Measurements from ENCODE around the gene TMPRSS15. TPM values are rescaled to one million over a fixed set of nuclear protein-coding genes. Genes with fewer than 3 reads are reported as not detected.
"Not testable (repeated sequence)": the region's sequence is repeated elsewhere in the genome, so short reads cannot be mapped to it uniquely, and the experiment has no call there.

The TMPRSS15 gene
- total RNA-seq, result not detected

DNA sequence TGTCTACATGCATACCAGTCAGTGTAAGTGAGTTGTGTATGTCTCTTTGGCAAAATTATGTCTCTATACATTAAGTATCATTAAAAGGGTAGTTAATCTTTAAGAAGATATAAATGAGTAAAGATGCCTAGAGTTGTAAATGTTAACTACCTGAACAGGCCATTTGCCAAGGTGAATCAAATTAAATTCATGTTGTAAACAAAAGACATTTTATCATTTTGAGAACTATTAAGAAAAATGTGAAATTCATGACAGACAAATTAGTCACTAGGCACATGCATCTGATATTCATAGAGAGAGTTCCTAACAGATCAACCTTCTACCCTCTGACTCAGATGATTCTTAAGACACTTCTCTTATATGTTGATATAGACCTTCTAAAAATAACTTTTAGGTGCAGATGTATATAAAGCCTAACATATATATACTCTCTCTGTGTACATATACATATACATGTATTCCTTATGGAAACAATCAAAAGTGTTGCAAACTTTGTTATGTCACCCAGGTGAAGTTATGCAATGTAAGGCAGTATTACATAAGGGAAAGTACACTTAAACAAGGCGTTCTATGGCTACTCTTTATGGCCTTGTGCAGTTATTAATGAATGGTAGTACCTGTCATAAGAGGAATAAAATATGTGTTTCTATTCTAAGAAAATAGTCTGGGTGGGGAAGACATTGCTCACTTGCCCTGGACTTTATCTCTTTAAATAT, at the start of gene TMPRSS15:
Gene TMPRSS15, minus strand, starts transcription at position 51 of the 716 bp plus-strand sequence. CDS start 163 bp downstream, outside the sequence.
- ChIA-PET CTCF (no interaction called here), POLR2A (no interaction called here)

DNA sequence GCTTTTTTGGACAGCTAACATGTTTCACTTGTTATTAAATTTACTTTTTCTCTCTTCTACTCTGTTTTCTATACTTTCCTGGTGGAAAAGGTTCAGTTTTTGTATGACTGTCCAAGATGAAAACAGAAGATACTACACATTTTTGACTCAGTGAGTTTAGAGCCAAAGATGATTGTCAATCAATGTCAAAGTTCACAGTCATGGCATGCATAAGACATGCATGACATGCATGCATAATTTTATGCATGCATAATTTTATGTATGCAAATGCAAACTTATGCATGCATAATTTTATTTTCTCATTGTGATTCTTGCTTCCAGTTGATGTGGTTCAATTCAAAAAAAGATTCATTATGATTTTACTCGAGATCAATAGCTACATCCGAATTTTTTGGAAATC, 48.1 kb upstream of the TMPRSS15 start:
- CTCF ChIA-PET, result no interaction called here
- POLR2A ChIA-PET, result no interaction called here

- POLR2A ChIA-PET, result no interaction called here
- CTCF ChIA-PET, result no interaction called here
Measured at GRCh38 chr21:18449605-18450550, 46.3 kb upstream of the TMPRSS15 start.

DNA sequence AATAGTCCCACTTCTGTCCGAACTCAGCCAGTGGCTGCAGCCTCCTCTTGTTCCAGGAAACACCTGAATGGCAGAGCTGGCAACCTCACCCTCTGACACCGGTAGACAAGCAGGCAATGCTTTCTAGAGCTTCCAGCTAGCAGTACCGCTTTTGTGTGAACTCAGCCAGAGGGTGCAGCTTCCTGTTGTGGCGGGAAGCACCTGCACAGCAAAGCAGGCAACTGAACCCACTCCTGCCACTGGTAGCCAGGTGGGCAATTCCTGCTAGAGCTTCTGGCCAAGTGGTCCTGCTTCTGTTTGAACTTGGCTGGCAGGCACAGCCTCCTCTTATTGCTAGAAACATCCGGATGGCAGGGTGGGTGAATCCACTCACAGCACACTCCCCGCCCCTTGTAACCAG, 40.1 kb upstream of the TMPRSS15 start:
- POLR2A ChIA-PET, result no interaction called here
- CTCF ChIA-PET, result no interaction called here

- CTCF ChIA-PET, result no interaction called here
- POLR2A ChIA-PET, result no interaction called here
Measured at GRCh38 chr21:18443085-18443484, 39.5 kb upstream of the TMPRSS15 start.

GRCh38 chr21:18430341-18430740, 26.8 kb upstream of the TMPRSS15 start:
- ChIA-PET CTCF (no interaction called here), POLR2A (no interaction called here)

- CTCF ChIA-PET, result no interaction called here
Measured at GRCh38 chr21:18424276-18424675, 20.7 kb upstream of the TMPRSS15 start.

DNA sequence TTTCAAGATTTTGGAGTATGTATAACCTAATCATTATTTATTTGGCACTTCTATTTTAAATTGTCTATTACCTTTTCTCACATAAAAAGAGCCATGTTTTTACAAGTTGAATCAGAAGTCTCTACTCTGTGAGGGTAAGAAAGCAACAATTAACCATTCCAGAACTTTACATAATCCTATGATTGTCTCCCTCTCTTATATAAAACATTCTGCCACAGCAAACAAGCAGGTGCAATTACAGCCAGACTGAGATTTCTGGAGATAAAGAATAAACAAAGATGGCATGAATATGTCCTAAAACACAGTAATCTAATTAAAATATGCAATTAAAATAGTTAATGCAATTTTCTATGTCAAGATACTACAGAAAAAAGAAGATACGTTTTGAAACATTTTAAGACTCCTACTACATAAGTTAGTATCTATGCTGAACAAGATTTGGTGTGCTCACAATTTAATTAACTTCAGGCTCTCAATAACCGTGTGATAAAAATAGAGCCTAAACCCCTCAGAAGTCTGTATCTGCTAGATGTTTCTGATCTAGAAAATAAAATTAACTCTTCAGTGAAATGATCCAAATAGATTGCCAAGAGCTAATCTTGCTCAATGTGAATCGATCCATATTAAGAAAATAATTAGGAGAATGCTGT, 13.7 kb upstream of the TMPRSS15 start:
- POLR2A ChIA-PET, result no interaction called here

More at GRCh38 chr21:18424276-18424675, 20.7 kb upstream of the TMPRSS15 start:
- POLR2A ChIA-PET, result no interaction called here

GRCh38 chr21:18411565-18411964, 8.0 kb upstream of the TMPRSS15 start:
- ChIA-PET CTCF (no interaction called here), POLR2A (no interaction called here)

More for the DNA sequence above, 13.7 kb upstream of the TMPRSS15 start:
- CTCF ChIA-PET, result no interaction called here

DNA sequence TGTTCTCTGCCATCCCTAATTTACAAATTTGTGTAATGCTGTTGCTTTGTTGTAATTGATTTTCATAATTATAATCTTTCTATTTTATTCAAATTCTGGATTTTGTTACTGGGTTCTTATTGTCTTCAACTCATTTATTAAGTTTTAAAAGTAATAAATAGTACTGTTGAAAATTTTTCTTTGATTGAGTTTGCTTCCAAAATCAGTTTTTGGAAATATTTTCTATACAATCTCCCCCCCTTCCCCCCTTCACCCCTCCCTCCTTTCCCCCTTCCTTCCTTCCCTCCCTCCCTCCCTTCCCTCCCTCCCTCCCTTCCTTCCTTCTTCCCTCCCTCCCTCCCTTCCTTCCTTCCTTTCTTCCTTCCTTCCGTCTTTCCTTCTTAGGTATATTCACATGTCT, 6.0 kb upstream of the TMPRSS15 start:
- ChIA-PET POLR2A (no interaction called here), CTCF (no interaction called here)

DNA sequence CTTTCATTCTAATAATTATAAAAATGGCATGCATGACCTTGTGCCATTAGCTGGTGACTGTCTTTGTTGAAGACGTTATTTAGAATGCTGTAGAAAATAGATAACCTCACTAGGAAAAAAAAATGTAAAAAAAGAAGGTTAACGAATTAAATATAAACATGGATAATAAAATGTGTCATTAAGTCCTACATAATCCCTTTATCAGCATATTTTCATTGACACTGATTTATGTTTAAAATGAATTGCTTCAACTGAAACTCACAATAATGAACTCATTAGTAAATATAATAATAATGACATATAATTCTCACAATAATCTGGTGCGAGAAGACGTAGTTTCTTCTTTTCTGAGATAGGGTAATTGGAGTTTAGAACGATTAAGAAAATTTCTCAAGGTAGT, 4.7 kb downstream of the TMPRSS15 start:
- POLR2A ChIA-PET, result no interaction called here
- CTCF ChIA-PET, result no interaction called here

GRCh38 chr21:18387994-18388393, 15.6 kb downstream of the TMPRSS15 start:
- ChIA-PET CTCF (no interaction called here), POLR2A (no interaction called here)

- ChIA-PET CTCF (no interaction called here), POLR2A (no interaction called here)
Measured at GRCh38 chr21:18384771-18385170, 18.8 kb downstream of the TMPRSS15 start.

GRCh38 chr21:18382934-18383619, 20.5 kb downstream of the TMPRSS15 start:
- POLR2A ChIA-PET, result not testable (repeated sequence)

GRCh38 chr21:18382141-18382540, 21.4 kb downstream of the TMPRSS15 start:
- CTCF ChIA-PET, result no interaction called here
- POLR2A ChIA-PET, result no interaction called here

More at GRCh38 chr21:18382934-18383619, 20.5 kb downstream of the TMPRSS15 start:
- CTCF ChIA-PET, result not testable (repeated sequence)

- CTCF ChIA-PET, result no interaction called here
- POLR2A ChIA-PET, result no interaction called here
Measured at GRCh38 chr21:18373606-18374005, 30.0 kb downstream of the TMPRSS15 start.

DNA sequence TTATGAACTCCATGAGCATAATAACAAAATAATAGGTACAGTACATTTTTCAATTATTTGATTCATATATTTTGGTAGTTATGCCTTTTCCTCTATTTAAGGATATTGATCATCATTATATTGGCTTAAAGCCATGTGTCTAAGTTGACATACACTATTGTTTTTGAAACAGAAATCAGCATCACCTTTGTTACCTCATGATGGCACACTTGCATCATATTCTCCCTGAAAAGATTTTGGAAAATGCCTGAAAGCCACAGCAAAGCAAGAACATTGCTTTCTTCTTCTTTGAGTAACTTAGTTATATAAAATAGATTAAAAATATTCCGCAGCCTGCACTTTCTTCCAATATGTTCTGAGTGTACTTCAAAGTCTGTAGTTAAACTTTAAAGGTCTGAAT, 33.3 kb downstream of the TMPRSS15 start:
- ChIA-PET CTCF (no interaction called here), POLR2A (no interaction called here)

- CTCF ChIA-PET, result no interaction called here
- POLR2A ChIA-PET, result no interaction called here
Measured at GRCh38 chr21:18369115-18369514, 34.5 kb downstream of the TMPRSS15 start.

DNA sequence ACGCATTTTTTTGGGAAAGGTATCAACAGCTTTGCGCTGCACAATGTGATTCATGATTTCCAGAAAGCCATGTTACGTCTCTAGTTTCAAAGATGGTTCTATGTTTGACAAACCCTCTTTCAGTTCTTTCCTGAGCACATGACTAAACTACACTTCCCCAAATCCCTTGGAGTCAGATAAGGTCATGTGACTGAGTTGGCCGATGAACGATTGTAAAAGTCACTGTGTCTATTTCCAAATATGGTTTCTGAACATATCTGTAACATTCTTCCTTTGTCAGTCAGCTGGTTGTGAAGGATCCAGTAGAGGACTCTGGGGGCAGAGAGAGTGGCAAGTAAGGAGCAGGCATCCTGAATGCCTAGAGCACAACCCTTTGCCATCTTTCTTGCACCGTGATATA, 35.4 kb downstream of the TMPRSS15 start:
- ChIA-PET POLR2A (no interaction called here), CTCF (no interaction called here)

DNA sequence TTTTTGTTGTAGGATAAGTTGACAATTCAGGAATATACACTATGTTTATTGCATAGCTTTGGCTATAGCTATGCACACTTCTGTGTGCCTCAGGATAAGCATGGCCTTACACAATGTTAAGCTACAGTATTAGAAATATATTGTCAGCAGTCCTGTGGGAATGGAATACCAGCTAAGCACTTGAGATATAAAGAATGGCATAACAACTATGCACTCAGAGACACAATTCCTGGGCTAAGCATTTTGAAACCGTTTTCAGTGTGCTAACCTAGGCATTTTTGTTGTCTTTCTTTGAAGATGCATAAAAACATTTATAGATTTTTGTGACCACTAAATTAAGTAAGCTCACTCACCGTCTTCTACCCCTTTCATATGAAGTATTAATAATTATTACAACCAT, 46.8 kb downstream of the TMPRSS15 start:
- ChIA-PET POLR2A (no interaction called here), CTCF (no interaction called here)
